CD4-positive, alpha-beta T cell treated with Interleukin-10 for 1 hour (primary cell): ENCODE results near the gene MAT2A.
"Not testable (repeated sequence)": the region's sequence is repeated elsewhere in the genome, so short reads cannot be mapped to it uniquely, and the experiment has no call there.

Experiments
- DNase-seq: peaks from one replicate; pipeline ENCODE4 v3.0.0-alpha.2; 2020

The MAT2A gene

DNA sequence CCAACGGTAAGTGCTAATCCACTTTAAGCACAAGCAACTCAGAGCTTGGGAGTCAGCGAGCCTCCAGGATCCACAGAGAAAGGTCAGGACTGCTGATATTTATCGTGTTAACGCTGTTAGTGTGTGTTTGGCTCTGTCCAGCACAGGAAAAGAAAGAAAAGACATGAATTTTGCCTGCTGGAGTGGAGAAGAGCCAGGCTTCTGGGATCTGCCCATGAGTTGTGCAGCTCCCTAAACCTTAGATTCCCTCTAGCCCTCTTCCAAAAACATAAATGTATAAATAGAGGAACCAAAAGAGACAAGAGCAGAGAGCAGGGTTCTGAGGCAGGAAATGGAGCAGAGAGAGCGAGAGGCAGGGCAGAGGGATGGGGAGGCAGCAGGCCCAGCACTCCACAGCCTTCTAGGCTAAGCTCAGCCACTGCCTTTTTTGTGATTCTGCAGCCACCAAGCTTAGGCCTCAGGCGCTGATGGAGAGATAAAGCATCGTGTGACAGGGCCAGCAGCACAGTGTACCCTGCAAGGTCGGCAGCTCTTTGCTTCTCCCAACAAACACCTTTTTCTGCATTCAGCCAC is 14.5 kb upstream of the MAT2A start:
- no peak for DNase-seq

DNA sequence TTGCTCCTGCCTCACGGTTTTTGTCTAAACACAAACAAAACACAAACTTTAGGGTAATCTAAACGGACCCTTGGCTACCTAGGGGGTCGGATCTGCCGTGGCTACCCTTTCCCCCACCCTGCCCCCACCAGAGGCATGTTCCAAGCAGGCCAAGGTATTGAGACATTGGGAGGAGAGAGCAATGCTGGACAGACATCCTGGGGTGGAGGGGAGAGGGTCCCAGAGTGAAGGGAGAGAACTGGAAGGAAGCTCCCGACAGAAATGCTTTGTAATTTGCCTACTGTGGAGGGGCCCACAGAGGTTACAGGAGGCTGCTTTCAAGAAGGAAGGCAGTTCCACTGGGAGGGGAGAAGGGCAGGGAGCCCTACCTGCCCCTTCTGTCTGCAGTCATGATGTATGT is 13.9 kb upstream of the MAT2A start:
- DNase-seq: no peak

DNA sequence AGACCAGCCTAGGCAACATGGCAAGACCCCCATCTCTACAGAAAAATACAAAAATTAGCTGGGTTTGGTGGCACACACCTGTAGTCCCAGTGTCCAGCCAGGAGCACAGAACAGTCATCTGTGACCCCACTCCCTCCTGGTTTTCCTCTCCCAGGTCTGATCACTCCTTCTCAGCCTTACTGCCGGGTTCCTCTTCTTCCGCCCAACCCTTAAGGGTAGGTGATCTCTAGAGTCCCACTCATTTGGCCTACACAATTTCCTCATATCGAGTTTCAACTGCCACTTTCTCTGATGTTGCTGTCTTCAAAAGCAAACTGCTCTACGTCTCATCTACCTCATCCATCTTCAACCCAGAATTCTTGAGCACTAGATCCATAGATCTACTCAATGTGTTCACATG is 13.4 kb upstream of the MAT2A start:
- no peak for DNase-seq

DNA sequence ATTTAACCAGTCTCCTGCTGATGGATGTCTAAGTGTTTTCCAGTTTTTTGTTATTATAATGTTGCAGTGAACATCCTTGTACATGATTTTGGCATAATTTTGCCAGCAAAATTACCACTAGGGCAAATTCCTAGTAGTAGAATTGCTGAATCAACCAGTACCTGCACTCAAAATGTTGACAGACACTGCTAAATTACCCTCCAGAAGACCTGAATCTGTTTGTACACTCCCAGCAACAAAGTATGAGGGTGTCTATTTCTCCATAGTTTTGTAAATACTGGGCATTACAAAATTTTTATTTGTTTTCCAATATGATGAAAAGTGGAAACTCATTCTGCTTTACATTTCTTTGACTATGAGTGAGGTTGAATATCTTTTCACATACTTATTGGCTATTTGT is 11.2 kb upstream of the MAT2A start:
- no peak for DNase-seq

DNA sequence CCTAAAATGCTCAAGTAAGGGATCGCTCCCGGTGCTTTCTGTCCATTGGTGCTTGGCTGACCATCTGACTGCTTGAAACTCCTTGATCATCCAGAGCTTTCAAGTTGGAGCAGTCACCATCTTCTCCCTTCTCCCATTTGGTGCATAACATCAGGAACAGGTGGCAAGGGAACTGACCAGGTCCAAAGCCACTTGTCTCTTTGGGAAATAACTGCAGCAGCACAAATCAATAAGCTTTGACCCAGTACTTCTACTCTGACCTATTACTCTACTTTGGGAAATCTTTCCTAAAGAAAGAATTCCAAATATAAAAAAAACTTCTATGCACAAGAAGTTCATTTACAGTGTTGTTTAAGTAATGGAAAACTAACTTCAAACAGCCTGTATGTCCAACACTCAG is 10.6 kb upstream of the MAT2A start:
- DNase-seq: no peak

DNA sequence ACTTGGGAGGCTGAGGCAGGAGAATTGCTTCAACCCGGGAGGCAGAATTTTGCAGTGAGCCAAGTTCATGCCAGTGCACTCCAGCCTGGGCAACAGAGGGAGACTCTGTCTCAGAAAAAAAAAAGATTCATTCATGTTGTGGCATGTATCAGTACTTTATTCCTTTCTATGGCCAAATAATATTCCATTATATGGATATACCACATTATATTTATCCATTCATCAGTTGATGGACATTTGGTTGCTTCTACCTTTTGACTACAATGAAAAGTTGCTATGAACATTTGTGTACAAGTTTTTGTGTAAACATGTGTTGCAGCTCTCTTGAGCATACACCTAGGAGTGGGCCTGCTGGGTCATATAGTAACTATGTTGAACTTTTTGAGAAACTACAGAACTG is 9.2 kb upstream of the MAT2A start:
- DNase-seq: no peak

DNA sequence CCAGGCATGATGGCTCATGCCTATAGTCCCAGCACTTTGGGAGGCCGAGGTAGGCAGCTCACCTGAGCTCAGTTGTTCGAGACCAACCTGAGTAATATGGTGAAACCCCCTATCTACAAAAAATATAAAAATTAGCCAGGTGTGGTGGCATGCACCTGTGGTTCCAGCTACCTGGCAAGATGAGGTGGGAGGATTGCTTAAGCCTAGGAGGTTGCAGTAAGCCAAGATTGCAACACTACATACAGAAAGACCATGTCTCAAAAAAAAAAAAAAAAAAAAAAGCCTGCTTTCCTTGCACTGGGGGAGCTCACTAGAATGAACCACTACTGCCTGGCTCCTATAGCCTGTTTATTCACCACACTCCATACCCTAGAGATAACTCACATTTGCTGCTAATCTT is 7.4 kb upstream of the MAT2A start:
- no peak for DNase-seq

DNA sequence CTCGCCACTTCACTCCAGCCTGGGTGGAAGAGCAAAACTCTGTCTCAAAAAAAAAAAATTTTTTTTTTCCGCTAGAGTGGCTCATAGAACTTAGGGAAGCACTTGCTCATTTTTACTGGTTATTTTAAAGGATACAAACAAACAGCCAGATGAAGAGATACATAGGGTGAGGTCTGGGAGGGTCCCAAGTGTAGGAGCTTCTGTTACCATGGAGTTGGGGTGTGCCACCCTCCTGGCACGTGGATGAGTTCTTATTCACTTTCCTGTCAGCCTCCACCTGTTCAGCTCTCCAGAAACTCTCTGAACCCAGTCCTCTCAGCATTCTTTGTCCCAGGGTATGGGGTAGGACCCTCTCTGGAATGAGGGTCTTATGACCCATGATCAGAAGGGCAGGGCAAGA is 4.9 kb upstream of the MAT2A start:
- no peak for DNase-seq

DNA sequence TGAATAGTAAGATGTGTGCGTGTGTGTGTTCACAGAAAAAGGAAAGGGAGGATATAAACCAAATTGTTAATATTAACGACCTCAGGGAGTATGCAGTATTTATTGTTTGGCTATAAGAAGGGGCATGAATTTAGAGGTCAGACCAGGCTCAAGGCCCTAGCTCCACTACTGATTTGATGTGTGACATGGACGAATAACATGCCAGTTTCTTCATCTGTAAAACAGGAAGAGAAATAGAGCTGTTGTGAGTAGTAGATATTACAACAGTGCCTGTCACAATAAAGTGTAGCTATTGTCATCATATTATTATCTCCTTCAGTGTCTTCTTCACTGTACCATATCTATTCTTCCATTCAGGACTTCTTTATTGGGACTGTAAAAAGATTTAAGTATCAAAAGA is 4.1 kb upstream of the MAT2A start:
- DNase-seq: no peak

DNA sequence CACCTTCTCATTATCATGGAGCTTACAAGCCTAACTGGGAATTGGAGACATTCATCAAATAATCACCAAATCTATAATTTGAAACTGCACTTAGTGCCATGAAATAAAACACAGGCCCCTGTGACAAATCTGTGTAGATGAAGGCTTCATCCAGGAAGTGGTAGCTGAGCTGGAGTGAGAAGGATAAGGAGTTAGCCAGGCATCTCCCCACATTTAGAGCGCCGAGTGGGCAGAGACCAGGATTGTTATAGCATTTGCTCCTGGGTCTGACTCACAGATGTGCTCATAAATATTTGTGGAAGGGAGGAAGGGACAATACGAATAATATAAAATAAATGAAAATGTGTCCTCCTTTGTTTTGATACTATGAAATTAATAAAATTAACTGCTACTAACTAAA is 2.5 kb upstream of the MAT2A start:
- no peak for DNase-seq

DNA sequence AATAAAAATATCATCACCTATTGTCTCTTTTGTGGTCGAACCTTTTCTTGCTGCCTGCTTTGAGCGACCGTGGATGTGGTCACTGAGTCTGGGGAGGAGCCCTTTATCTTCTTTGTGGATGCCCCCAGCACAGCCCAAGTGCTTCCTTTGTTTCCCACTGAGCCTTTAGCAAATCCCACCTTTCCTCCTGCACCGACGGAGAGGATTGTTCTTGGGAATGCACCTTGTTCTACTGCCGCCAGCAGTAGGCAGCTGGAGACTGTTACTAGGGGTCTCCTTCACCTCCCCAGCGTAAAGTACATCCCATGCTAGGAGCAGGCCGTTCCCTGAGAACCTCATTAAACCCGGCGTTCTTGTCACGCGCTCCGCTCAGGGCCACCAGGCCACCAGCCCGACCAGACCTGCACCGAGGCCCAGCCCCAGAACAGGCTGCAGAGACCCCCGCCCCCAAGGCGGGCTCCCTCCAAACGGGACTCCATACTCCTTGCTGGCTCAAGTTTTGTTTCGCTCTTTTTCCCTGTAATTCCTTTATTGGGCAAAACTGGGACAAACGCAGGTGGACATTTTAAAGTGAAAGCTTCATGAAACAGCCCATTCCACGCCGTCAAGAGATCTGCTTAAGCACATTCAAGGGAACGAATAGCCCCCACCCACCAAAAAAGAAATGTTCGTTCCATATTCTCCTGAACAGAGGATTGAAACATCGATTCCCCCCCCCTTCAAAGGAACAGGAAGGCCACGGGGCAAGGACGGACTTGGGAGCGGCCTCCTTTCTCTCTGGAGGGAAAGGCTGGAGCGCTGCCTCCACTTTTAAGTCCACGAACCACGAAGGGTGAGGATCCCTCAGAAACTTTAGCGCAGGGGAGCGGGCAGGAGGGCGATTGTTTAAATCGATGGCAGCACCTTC is 1.1 kb upstream of the MAT2A start:
- DNase-seq: peak; percentile 25

DNA sequence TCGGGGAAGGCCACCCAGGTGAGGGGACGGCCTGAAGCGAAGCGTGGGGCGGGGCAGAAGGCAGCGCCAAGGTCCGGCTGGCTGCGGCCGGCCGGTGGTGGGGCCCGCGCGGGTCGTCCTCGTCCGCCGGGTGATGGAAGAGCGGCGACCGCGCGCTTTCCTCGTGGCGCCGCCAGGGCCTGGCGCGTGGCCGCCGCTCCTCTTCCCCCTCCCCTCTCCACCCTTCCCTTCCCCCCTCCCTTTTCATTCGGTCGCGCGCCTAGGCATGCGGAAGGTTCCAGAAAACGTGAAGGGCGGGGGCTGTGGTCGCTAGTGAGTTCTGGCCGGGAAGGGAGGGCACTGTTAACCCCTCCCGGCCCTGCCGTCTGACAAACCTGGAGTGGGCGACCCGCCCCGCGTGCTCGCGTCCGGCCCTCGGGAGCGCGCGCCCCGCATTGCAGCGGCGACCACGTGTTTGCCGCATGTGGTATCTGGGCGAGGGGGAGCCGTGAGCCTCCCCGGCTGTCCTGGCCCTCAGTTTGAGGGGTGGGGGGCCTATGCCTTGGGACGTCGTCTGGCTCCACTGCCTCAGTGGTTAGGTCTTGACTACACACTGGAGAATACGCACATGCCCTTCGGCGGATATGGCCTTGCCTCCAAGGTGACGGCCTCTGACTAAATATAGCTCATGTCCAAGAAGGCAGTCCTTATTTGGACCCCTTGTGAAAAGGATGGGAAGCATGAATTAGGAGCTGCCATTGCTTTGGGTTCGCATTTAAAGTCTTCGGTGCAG is 579 bp downstream of the MAT2A start:
- DNase-seq: peak; percentile 79

DNA sequence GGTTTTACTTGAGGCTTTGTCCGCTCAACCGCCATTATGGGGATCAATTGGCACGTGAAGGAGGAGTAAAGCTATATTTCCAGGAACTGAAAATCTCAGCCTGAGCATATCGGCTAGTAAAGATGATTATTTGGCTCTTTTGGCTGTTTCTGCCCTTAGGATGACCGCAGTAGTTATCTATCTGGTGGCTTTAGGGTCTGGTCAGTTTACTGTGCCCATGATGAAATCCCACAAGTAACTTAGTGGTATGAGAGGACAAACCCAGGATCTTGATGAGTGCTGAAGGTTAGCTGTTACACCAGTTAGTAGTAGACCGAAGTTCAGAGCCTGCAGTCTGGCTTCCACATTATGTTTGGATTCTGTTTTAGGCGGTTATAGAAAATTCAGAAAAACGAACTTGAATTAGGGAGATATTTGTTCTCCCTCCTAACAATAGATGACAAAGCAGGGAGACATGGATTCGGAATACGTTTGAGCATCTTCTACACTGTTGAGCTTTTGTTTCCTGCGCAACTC is 1.2 kb downstream of the MAT2A start:
- DNase-seq: no peak

DNA sequence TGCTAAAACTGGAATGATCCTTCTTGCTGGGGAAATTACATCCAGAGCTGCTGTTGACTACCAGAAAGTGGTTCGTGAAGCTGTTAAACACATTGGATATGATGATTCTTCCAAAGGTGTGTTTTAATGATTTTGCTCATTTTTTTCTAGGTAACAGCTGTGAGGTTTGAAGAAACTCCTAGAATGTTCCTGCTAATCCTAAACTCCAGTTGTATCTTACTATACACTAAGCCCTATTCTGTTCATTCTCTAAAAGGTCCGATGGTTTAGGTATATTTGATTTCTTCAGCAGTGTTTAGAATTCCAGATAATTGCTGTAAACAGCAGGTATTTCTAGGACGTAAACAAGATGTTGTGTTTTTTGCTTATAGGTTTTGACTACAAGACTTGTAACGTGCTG is 2.3 kb downstream of the MAT2A start:
- DNase-seq: no peak

DNA sequence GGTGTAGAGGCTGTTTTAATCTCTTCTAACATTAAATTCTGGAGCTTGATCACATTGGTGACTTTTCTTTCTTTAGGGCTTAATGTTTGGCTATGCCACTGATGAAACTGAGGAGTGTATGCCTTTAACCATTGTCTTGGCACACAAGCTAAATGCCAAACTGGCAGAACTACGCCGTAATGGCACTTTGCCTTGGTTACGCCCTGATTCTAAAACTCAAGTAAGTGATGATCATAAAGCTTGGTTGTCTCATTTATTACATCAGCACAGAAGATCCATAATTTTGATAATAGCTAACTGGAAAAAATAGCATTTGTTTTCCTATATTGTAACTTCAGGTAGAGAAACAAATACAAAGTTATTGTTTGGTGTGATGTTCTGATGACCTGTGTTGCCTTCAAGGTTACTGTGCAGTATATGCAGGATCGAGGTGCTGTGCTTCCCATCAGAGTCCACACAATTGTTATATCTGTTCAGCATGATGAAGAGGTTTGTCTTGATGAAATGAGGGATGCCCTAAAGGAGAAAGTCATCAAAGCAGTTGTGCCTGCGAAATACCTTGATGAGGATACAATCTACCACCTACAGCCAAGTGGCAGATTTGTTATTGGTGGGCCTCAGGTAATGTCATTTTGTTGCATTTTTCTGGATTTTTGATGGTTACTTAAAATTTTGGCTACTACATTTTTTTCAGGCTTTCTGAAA is 2.9 kb downstream of the MAT2A start:
- DNase-seq: no peak

DNA sequence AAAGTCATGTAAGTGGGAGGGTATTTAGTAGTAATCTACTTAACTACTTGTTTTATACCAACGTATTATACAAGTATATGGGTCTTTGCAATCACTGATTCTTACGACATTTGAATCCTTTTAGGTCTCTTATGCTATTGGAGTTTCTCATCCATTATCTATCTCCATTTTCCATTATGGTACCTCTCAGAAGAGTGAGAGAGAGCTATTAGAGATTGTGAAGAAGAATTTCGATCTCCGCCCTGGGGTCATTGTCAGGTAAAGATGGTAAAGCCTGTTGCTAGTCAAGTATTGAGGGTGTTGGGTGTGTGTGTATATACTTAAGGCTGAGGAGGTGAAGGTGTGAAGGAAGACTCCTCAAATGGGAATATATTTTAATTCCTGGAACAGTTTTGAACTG is 3.8 kb downstream of the MAT2A start:
- no peak for DNase-seq

DNA sequence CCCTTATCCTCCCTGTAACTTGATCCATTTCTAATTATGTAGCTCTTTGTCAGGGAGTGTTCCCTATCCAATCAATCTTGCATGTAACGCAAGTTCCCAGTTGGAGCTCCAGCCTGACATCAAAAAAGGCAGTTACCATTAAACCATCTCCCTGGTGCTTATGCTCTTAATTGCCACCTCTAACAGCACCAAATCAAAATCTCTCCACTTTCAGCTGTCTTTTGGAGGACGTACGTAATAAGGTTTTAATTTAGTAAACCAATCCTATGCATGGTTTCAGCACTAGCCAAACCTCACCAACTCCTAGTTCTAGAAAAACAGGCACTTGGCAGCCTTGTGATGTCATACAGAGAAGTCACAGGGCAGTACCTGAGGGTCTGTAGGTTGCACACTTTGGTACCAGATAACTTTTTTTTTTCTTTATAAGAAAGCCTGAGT is 5.3 kb downstream of the MAT2A start:
- DNase-seq: not testable (repeated sequence)

DNA sequence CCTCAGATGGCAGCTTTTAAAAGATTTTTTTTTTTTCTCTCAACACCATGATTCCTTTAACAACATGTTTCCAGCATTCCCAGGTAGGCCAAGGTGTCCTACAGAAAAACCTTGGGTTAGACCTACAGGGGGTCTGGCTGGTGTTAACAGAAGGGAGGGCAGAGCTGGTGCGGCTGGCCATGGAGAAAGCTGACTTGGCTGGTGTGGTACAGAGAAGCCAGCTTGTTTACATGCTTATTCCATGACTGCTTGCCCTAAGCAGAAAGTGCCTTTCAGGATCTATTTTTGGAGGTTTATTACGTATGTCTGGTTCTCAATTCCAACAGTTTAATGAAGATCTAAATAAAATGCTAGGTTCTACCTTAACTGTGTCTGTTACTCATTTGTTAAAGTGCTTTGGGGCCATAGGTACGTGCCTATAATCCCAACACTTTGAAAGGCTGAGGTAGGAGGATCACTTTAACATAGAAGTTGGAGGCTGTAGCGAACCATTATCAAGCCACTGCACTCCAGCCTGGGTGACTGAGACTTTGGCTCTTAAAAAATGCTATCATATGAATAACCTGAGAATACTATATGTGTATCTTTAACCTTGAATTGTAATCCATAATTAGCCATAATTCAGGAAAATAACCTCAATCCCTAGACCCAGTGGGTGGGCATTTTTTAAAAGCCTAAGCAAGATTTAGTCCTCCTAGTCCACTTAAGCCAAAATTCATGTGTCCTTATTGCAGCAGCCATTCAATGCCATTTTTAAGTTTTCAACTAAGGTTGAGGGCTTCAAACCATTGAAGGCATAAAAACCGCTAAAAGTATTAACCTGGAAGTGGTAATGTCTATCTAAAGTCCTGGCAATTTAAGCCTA is 6.2 kb downstream of the MAT2A start:
- DNase-seq: not testable (repeated sequence)

DNA sequence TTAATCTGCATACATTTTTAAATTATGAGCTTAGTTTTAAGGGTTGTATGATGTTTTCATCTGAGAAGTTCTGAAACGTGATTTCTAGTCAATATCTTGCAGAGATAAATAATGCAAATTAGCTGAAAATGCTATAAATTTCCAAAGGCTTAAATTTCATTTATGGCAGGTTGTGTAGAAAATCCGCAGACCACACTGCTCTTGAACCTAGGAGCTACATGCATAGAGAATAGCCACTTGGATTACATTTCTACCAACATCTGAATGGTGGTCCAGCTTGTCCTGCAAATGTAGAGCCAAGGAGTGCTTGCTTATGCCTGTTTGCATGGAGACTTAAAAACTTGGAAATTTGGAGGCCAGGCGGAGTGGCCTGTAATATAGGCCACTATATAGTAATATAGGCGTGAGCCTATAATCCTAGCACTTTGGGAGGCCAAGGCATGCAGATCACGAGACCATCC is 6.8 kb downstream of the MAT2A start:
- no peak for DNase-seq

DNA sequence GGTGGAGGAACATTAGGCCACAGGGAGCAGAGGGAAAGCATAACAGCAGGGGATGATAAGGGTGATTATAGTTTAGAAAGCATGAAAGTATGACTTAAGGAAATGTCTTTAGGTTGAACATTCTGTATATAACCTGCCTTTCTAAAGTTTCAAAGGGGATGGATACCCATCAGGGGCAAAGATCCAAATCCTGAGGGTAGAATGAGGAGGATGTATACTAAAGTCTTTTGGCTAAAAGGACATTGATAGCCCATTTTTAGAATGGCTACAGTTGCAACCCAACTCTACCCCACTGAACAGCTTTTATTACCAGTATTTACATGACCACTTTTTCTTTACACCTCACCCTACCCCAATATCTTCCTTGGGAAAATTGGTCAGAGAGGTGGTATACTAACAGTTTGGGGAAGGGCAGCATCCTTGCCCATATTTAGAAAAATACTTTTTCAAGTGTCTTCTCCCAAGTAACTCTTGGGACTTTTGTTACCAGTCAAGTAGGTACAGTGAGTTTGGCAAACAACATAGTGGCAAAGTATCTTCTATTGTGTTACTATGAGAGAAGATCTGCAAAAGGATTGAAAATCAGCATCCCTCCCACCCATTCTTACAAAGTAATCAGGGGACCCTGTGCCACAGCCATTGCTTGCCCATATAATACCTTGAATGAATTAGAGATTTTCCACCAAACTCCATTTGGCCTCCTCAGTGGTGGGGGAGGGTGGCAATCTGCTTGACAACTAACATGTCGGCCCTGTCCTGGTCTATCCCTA is 8.3 kb downstream of the MAT2A start:
- no peak for DNase-seq
